K562 (cell line): ENCODE data around the gene LMAN2. TPM values are rescaled to one million over a fixed set of nuclear protein-coding genes. Genes with fewer than 3 reads are reported as not detected.
A peak's percentile ranks its signal among the peaks of the same experiment; 100 is the strongest.

Source experiments
- ATF1 ChIP-seq, 2 experiments: fragments of 450-650 bp in 1 of 2; IDR thresholded peaks; 2 replicates each; pipeline ENCODE4 v1.6.1; 2016; ENCODE audit warnings: missing compliant biosample characterization in 1 of 2, missing genetic modification characterization in 1 of 2
- E2F1 ChIP-seq: sonication (generic); formaldehyde crosslinking; IDR thresholded peaks from 2 replicates; pipeline ENCODE4 v1.8.1; 2023; ENCODE audit warnings: mild to moderate bottlenecking, missing genetic modification reagents, moderate library complexity
- E2F6 ChIP-seq, 2 experiments: IDR thresholded peaks; 2 replicates each; pipeline ENCODE4 v1.6.1; 2011; ENCODE audit warnings: borderline replicate concordance in 1 of 2, control low read depth in 1 of 2, low read depth in 1 of 2, low read length in 1 of 2, mild to moderate bottlenecking in 1 of 2, mixed read lengths in 1 of 2, moderate library complexity in 1 of 2; ENCODE audit not compliant: insufficient read depth in 1 of 2, insufficient read length in 1 of 2, poor library complexity in 1 of 2, severe bottlenecking in 1 of 2; ENCODE audit errors: extremely low read depth in 1 of 2
- GATAD2A ChIP-seq: fragments of 450-650 bp; IDR thresholded peaks from 2 replicates; pipeline ENCODE4 v1.6.1; 2017
- HDAC2 ChIP-seq: fragments of 450-650 bp; IDR thresholded peaks from 2 replicates; pipeline ENCODE4 v1.6.1; 2016; ENCODE audit warnings: mild to moderate bottlenecking
- KLF16 ChIP-seq: IDR thresholded peaks from 2 replicates; pipeline ENCODE4 v1.6.1; 2016; ENCODE audit warnings: antibody characterized with exemption
- MIER1 ChIP-seq: fragments of 450-650 bp; IDR thresholded peaks from 2 replicates; pipeline ENCODE4 v1.6.1; 2016; ENCODE audit warnings: antibody characterized with exemption, mild to moderate bottlenecking, low read depth
- NEUROD1 ChIP-seq: fragments of 150-350 bp; IDR thresholded peaks from 2 replicates; pipeline ENCODE4 v1.6.1; 2014; ENCODE audit warnings: borderline replicate concordance, low read length, low read depth; ENCODE audit not compliant: partially characterized antibody
- POLR2G ChIP-seq: fragments of 200-400 bp; formaldehyde crosslinking; IDR thresholded peaks from 2 replicates; pipeline ENCODE4 v1.6.1; 2017; ENCODE audit warnings: low read depth, mild to moderate bottlenecking, antibody characterized with exemption, low read length, moderate library complexity
- SAFB2 ChIP-seq: fragments of 200-400 bp; formaldehyde crosslinking; IDR thresholded peaks from 2 replicates; pipeline ENCODE4 v1.6.1; 2018; ENCODE audit warnings: borderline replicate concordance, low read length, low read depth, moderate library complexity; ENCODE audit not compliant: severe bottlenecking
- SMAD4 ChIP-seq: fragments of 250-450 bp; sonication (Bioruptor Pico); conservative IDR thresholded peaks from 2 replicates; pipeline ENCODE4 v1.8.0; 2021; ENCODE audit warnings: inconsistent platforms, mild to moderate bottlenecking, moderate library complexity
- ZNF699 ChIP-seq: fragments of 250-450 bp; sonication (Bioruptor Pico); IDR thresholded peaks from 2 replicates; pipeline ENCODE4 v1.8.0; 2021; ENCODE audit warnings: mild to moderate bottlenecking, moderate library complexity; ENCODE audit not compliant: insufficient replicate concordance
- ZNF707 ChIP-seq: fragments of 250-450 bp; sonication (Bioruptor Pico); conservative IDR thresholded peaks from 2 replicates; pipeline ENCODE4 v1.8.0; 2022; ENCODE audit warnings: inconsistent platforms, mild to moderate bottlenecking, moderate library complexity
- polyA plus RNA-seq, 8 experiments: library from polyadenylated mRNA; depleted of rRNA in 4 of 8; stranded (reverse) in 5 of 8; unstranded in 3 of 8; fragments of >200 nt; fragmentation: Nextera tagmentation in 2 of 8; fragmentation: Illumina TruSeq in 1 of 8; extraction: Ambion mirVana in 2 of 8; extraction: Trizol in 1 of 8; gene quantifications; 2 replicates each; pipeline versions ENCODE4 v1.2.1 to v1.2.3, GENCODE V29; 2011 to 2014; ENCODE audit warnings: inconsistent platforms in 1 of 8, missing spikeins in 1 of 8
- total RNA-seq, 7 experiments: library from RNA; depleted of rRNA in 6 of 7; stranded (reverse); fragments of >200 nt in 6 of 7; fragmentation: Illumina TruSeq in 2 of 7; extraction: Trizol in 2 of 7; gene quantifications; 2 replicates each; pipeline versions ENCODE4 v1.2.1 to v1.2.3, GENCODE V29; 2011 to 2021; ENCODE audit warnings: low replicate concordance in 1 of 7
- TF ChIP-seq, protein P1 (sequence below), 2 experiments: IDR thresholded peaks; 2 replicates each; pipeline ENCODE4 v1.6.1; 2012; ENCODE audit warnings: improper control_type of control experiment in 2 of 2, low read depth in 2 of 2, low read length in 2 of 2, borderline replicate concordance in 1 of 2
- TF ChIP-seq, protein P2 (sequence below): fragments of 250-450 bp; sonication (Bioruptor Pico); IDR thresholded peaks from 2 replicates; pipeline ENCODE4 v1.4.0; 2020; ENCODE audit warnings: mild to moderate bottlenecking, moderate library complexity
- TF ChIP-seq, protein P3 (sequence below): fragments of 250-450 bp; sonication (Bioruptor Pico); IDR thresholded peaks from 2 replicates; pipeline ENCODE4 v1.9.0; 2021; ENCODE audit warnings: mild to moderate bottlenecking, inconsistent platforms

LMAN2 gene
- total and polyA plus RNA-seq, 9 of the 15 experiments (the other 6 are each of a cell fraction or from before 2014, with no cell fraction given), result 2.7 to 254 (median 136) TPM

DNA sequence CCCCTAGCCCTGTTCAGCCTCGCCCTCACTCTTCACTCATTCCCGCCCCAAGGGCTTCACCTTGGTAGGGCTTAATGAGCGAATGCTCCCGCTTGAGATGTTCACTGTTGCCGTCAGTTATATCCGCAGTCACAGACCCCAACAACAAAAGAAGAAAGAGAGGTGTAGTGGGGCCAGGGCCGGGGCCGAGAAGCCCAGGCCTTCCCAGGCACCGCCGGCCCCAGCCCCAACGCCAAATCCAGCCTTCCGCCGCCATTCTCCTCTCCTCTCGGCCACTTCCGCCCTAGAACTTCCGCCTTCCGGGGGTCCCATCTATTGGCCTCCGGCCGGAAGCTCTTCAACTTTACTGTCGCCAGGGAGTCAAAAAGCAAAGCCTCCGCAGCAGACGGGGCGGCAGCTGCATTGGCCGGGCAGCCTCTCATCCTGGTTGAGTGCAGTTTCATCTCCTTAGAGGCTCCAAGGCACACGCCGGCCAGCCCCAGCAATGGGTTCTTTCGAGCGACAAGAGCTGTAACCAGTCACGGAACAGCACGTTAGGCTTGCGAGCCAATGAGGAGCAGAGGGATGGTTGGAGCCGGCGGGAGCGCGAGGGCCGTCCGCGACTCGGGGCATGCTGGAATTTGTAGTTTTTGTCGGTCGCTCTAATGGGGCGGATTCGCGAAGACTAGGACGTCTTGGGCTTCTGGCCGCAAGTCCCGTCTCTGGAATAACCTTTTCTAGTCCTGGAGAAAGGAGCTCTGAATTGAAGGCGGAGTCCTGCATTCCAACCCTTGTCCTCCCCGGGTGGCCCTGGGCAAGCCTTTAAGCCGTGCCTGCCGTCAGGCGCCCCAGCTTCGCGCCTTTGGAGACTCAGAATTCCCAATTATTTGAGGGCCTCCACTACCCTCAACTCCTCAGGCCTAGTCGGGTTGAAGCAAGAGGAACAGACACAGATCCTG is at the start of gene LMAN2 (continued):
- TF ChIP-seq, protein P1, sequence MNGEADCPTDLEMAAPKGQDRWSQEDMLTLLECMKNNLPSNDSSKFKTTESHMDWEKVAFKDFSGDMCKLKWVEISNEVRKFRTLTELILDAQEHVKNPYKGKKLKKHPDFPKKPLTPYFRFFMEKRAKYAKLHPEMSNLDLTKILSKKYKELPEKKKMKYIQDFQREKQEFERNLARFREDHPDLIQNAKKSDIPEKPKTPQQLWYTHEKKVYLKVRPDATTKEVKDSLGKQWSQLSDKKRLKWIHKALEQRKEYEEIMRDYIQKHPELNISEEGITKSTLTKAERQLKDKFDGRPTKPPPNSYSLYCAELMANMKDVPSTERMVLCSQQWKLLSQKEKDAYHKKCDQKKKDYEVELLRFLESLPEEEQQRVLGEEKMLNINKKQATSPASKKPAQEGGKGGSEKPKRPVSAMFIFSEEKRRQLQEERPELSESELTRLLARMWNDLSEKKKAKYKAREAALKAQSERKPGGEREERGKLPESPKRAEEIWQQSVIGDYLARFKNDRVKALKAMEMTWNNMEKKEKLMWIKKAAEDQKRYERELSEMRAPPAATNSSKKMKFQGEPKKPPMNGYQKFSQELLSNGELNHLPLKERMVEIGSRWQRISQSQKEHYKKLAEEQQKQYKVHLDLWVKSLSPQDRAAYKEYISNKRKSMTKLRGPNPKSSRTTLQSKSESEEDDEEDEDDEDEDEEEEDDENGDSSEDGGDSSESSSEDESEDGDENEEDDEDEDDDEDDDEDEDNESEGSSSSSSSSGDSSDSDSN (IDR thresholded peaks at IDR 0.05; ENCODE audit: borderline replicate concordance in 1 of 2, low read depth in 2 of 2, low read length in 2 of 2), result peak; percentile 45 to 68; a peak in 2 of 4 replicates
- no peak for TF ChIP-seq KLF16
- no peak for TF ChIP-seq ZNF699 (CRISPR knock-in tag)
- no peak for TF ChIP-seq GATAD2A
- peak; percentile 85 for TF ChIP-seq E2F1
- TF ChIP-seq HDAC2, result peak; percentile 82
- peak; percentile 33; the same call in 1 of the 2 replicates for TF ChIP-seq MIER1
- no peak for TF ChIP-seq SAFB2
- 0 out of 2 replicates have a peak, but pooled peaks have one; percentile 34 for TF ChIP-seq ZNF707 (CRISPR knock-in tag)
- TF ChIP-seq, protein P2, sequence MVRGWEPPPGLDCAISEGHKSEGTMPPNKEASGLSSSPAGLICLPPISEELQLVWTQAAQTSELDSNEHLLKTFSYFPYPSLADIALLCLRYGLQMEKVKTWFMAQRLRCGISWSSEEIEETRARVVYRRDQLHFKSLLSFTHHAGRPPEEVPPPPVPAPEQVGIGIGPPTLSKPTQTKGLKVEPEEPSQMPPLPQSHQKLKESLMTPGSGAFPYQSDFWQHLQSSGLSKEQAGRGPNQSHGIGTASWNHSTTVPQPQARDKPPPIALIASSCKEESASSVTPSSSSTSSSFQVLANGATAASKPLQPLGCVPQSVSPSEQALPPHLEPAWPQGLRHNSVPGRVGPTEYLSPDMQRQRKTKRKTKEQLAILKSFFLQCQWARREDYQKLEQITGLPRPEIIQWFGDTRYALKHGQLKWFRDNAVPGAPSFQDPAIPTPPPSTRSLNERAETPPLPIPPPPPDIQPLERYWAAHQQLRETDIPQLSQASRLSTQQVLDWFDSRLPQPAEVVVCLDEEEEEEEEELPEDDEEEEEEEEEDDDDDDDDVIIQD, result no peak
- TF ChIP-seq NEUROD1, result peak; percentile 86
- TF ChIP-seq, protein P3, sequence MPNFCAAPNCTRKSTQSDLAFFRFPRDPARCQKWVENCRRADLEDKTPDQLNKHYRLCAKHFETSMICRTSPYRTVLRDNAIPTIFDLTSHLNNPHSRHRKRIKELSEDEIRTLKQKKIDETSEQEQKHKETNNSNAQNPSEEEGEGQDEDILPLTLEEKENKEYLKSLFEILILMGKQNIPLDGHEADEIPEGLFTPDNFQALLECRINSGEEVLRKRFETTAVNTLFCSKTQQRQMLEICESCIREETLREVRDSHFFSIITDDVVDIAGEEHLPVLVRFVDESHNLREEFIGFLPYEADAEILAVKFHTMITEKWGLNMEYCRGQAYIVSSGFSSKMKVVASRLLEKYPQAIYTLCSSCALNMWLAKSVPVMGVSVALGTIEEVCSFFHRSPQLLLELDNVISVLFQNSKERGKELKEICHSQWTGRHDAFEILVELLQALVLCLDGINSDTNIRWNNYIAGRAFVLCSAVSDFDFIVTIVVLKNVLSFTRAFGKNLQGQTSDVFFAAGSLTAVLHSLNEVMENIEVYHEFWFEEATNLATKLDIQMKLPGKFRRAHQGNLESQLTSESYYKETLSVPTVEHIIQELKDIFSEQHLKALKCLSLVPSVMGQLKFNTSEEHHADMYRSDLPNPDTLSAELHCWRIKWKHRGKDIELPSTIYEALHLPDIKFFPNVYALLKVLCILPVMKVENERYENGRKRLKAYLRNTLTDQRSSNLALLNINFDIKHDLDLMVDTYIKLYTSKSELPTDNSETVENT, result no peak
- TF ChIP-seq SMAD4 (CRISPR knock-in tag), result no peak
- no peak for TF ChIP-seq ATF1 (CRISPR knock-in tag; IDR thresholded peaks at IDR 0.05)
- peak; percentile 94 for TF ChIP-seq ATF1 (tag; IDR thresholded peaks at IDR 0.05)
- TF ChIP-seq POLR2G, result peak; percentile 90
- peak; percentile 60 to 72 for TF ChIP-seq E2F6 (IDR thresholded peaks at IDR 0.05; ENCODE audit: borderline replicate concordance in 1 of 2, extremely low read depth in 1 of 2, insufficient read depth in 1 of 2, insufficient read length in 1 of 2, low read depth in 1 of 2, low read length in 1 of 2, poor library complexity in 1 of 2, severe bottlenecking in 1 of 2)
